CD4-positive, alpha-beta T cell treated with Interferon gamma for 1 hour (primary cell): ENCODE results near the gene SEL1L3.
"Not testable (repeated sequence)": the region's sequence is repeated elsewhere in the genome, so short reads cannot be mapped to it uniquely, and the experiment has no call there.

Experiments used
- DNase-seq: peaks from one replicate; pipeline ENCODE4 v3.0.0-alpha.2; 2020

SEL1L3 gene

GRCh38 chr4:25862411-25863346 is at the start of gene SEL1L3:
Gene SEL1L3 (minus strand): TSS chr4:25862988. CDS start chr4:25862836, 152 bp downstream.
- DNase-seq, result peak; percentile 62

GRCh38 chr4:25911356-25911755 is 48.6 kb upstream of the SEL1L3 start:
- no peak for DNase-seq

- DNase-seq, result no peak
Observed at GRCh38 chr4:25908491-25908901, 45.7 kb upstream of the SEL1L3 start.

- DNase-seq, result not testable (repeated sequence)
Observed at GRCh38 chr4:25906113-25906512, 43.3 kb upstream of the SEL1L3 start.

GRCh38 chr4:25905371-25905770 is 42.6 kb upstream of the SEL1L3 start:
- no peak for DNase-seq

- DNase-seq, result no peak
Observed at GRCh38 chr4:25904748-25905082, 41.9 kb upstream of the SEL1L3 start.

- DNase-seq, result no peak
Observed at GRCh38 chr4:25903900-25904747, 41.3 kb upstream of the SEL1L3 start.

GRCh38 chr4:25901030-25901430 is 38.2 kb upstream of the SEL1L3 start:
- no peak for DNase-seq

GRCh38 chr4:25900310-25900709 is 37.5 kb upstream of the SEL1L3 start:
- no peak for DNase-seq

- DNase-seq, result no peak
Observed at GRCh38 chr4:25896776-25897539, 34.2 kb upstream of the SEL1L3 start.

GRCh38 chr4:25892796-25893195 is 30.0 kb upstream of the SEL1L3 start:
- no peak for DNase-seq

- no peak for DNase-seq
Observed at GRCh38 chr4:25890571-25891485, 28.0 kb upstream of the SEL1L3 start.

GRCh38 chr4:25889589-25890503 is 27.1 kb upstream of the SEL1L3 start:
- no peak for DNase-seq

GRCh38 chr4:25888781-25889180 is 26.0 kb upstream of the SEL1L3 start:
- no peak for DNase-seq

GRCh38 chr4:25884031-25884782 is 21.4 kb upstream of the SEL1L3 start:
- no peak for DNase-seq

- DNase-seq, result no peak
Observed at GRCh38 chr4:25883565-25883964, 20.8 kb upstream of the SEL1L3 start.

- no peak for DNase-seq
Observed at GRCh38 chr4:25882226-25882625, 19.4 kb upstream of the SEL1L3 start.

- no peak for DNase-seq
Observed at GRCh38 chr4:25881193-25881592, 18.4 kb upstream of the SEL1L3 start.

- DNase-seq, result no peak
Observed at GRCh38 chr4:25879991-25880651, 17.3 kb upstream of the SEL1L3 start.
